Measurements from ENCODE around the gene RNF208. TPM values are rescaled to one million over a fixed set of nuclear protein-coding genes. Genes with fewer than 3 reads are reported as not detected.
A peak's percentile ranks its signal among the peaks of the same experiment; 100 is the strongest.
"Not testable (repeated sequence)": the region's sequence is repeated elsewhere in the genome, so short reads cannot be mapped to it uniquely, and the experiment has no call there.

Gene RNF208
- total and polyA plus RNA-seq, 3 donors from 2014 or later = 3.0 to 7.7 (median 4.1) TPM

DNA sequence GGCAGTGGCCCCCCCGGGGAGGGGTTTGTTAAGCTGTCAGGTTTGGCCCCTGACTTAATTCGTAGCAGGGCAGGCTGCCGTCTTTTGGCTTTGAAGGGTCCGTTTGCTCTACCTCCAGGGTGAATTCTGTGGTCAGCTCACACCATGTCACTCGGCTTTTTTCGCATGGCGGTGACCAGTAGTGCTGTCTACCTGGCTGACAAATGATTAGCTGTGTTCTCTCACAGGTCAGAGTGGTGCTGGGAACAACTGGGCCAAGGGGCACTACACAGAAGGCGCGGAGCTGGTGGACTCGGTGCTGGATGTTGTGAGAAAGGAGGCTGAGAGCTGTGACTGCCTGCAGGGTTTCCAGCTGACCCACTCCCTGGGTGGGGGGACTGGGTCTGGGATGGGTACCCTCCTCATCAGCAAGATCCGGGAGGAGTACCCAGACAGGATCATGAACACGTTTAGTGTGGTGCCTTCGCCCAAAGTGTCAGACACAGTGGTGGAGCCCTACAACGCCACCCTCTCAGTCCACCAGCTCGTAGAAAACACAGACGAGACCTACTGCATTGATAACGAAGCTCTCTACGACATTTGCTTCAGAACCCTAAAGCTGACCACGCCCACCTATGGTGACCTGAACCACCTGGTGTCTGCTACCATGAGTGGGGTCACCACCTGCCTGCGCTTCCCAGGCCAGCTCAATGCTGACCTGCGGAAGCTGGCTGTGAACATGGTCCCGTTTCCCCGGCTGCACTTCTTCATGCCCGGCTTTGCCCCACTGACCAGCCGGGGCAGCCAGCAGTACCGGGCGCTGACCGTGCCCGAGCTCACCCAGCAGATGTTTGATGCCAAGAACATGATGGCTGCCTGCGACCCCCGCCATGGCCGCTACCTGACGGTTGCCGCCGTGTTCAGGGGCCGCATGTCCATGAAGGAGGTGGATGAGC is 20.5 kb upstream of the RNF208 start:
- Histone ChIP-seq H3K27ac (peak overlapping the region; percentile 44 to 94), H3K4me3 (peak overlapping the region; percentile 88 to 90), H3K27me3 (no peaks in the 10 kb centered on the region), H3K4me1 (peaks cover 37% of the 10 kb centered on the region), H3K36me3 (ENCODE audit: low read depth, missing control alignments) (no peaks in the 10 kb centered on the region), H3K9me3 (no peaks in the 10 kb centered on the region)
- DNase-seq = no peak
- intact Hi-C loops (cut with DNase I; ENCODE audit: low total_unique reads) = no loop called here
- TF ChIP-seq, protein P1, sequence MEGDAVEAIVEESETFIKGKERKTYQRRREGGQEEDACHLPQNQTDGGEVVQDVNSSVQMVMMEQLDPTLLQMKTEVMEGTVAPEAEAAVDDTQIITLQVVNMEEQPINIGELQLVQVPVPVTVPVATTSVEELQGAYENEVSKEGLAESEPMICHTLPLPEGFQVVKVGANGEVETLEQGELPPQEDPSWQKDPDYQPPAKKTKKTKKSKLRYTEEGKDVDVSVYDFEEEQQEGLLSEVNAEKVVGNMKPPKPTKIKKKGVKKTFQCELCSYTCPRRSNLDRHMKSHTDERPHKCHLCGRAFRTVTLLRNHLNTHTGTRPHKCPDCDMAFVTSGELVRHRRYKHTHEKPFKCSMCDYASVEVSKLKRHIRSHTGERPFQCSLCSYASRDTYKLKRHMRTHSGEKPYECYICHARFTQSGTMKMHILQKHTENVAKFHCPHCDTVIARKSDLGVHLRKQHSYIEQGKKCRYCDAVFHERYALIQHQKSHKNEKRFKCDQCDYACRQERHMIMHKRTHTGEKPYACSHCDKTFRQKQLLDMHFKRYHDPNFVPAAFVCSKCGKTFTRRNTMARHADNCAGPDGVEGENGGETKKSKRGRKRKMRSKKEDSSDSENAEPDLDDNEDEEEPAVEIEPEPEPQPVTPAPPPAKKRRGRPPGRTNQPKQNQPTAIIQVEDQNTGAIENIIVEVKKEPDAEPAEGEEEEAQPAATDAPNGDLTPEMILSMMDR (IDR thresholded peaks at IDR 0.05) = no peak
- no peak for TF ChIP-seq POLR2A (IDR thresholded peaks at IDR 0.05)
- WGBS, 2 donors = 65 to 72% methylated on average over 19 to 36 of the region's 36 CpGs

- WGBS, 2 donors = 1% methylated on average over 60 of the region's 83 CpGs; no CpG with 5 or more reads in 1 of the 2 donors
- intact Hi-C loops (cut with DNase I; ENCODE audit: low total_unique reads) = no loop called here
Measured at GRCh38 chr9:137241490-137242268, 19.6 kb upstream of the RNF208 start.

GRCh38 chr9:137240841-137241489 is 18.9 kb upstream of the RNF208 start, which contains the start of gene TUBB4B:
Gene TUBB4B (plus strand): TSS chr9:137241287. CDS start chr9:137241361, 74 bp downstream.
- TF ChIP-seq POLR2A (IDR thresholded peaks at IDR 0.05) = peak; percentile 52
- TF ChIP-seq, protein P1 (IDR thresholded peaks at IDR 0.05) = peak in 1 of 3 experiments; percentile 10
- no peaks in the 10 kb centered on the region for H3K36me3 ChIP-seq (ENCODE audit: low read depth, missing control alignments)
- no peaks in the 10 kb centered on the region for H3K27me3 ChIP-seq
- DNase-seq = peak; percentile 100
- intact Hi-C loops (cut with DNase I; ENCODE audit: low total_unique reads) = no loop called here
- WGBS, 2 donors = 0% methylated on average over 24 to 60 of the region's 67 CpGs
- H3K9me3 ChIP-seq = no peaks in the 10 kb centered on the region
- H3K4me1 ChIP-seq = peaks cover 45% of the 10 kb centered on the region
- H3K4me3 ChIP-seq = peak within 1 kb of the TSS; percentile 88 to 90
- H3K27ac ChIP-seq = peak within 1 kb of the TSS; percentile 80 to 94

More at GRCh38 chr9:137241490-137242268, 19.6 kb upstream of the RNF208 start:
- H3K4me1 ChIP-seq = peaks cover 38% of the 10 kb centered on the region
- H3K27me3 ChIP-seq = no peaks in the 10 kb centered on the region
- H3K9me3 ChIP-seq = no peaks in the 10 kb centered on the region
- peak overlapping the region; percentile 44 to 94 for H3K27ac ChIP-seq
- TF ChIP-seq POLR2A (IDR thresholded peaks at IDR 0.05) = no peak
- TF ChIP-seq, protein P1 (IDR thresholded peaks at IDR 0.05) = no peak
- DNase-seq = no peak
- no peaks in the 10 kb centered on the region for H3K36me3 ChIP-seq (ENCODE audit: low read depth, missing control alignments)
- H3K4me3 ChIP-seq = peak overlapping the region; percentile 88 to 90

DNA sequence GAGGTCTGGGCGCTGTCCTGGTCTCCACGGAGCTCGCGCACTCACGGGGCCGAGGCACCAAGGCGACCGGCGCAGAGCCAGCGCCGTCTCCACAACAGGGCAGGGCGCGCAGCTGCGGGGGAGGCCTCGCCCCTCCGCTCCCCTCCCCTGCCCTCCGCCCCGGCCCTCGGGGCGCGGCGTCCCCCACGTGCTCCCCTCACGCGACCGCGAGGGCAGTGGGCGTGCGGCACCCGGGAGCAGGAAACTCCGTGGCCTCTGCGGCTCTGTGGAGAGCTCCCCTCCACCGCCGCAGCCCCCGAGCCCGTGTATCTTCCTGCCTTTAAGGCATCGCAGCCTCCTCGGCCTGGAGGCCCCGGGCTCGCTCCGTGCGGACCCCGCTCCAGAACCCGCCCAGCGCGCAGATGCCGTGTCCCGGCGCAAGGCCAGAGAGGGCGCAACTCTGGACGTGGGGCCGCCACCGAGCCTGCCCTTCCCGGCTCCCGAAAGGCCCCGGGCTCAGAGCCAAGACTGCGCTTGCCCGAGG is 18.3 kb upstream of the RNF208 start:
- no peaks in the 10 kb centered on the region for H3K27me3 ChIP-seq
- WGBS, 2 donors = 0 to 1% methylated on average over 2 to 41 of the region's 58 CpGs
- intact Hi-C loops (cut with DNase I; ENCODE audit: low total_unique reads) = no loop called here
- H3K9me3 ChIP-seq = no peaks in the 10 kb centered on the region
- H3K36me3 ChIP-seq (ENCODE audit: low read depth, missing control alignments) = no peaks in the 10 kb centered on the region
- DNase-seq = peak; percentile 80
- H3K4me1 ChIP-seq = peaks cover 45% of the 10 kb centered on the region
- H3K4me3 ChIP-seq = peak overlapping the region; percentile 70 to 82
- TF ChIP-seq POLR2A (IDR thresholded peaks at IDR 0.05) = no peak
- TF ChIP-seq, protein P1 (IDR thresholded peaks at IDR 0.05) = no peak
- H3K27ac ChIP-seq = peak overlapping the region; percentile 80 to 93

DNA sequence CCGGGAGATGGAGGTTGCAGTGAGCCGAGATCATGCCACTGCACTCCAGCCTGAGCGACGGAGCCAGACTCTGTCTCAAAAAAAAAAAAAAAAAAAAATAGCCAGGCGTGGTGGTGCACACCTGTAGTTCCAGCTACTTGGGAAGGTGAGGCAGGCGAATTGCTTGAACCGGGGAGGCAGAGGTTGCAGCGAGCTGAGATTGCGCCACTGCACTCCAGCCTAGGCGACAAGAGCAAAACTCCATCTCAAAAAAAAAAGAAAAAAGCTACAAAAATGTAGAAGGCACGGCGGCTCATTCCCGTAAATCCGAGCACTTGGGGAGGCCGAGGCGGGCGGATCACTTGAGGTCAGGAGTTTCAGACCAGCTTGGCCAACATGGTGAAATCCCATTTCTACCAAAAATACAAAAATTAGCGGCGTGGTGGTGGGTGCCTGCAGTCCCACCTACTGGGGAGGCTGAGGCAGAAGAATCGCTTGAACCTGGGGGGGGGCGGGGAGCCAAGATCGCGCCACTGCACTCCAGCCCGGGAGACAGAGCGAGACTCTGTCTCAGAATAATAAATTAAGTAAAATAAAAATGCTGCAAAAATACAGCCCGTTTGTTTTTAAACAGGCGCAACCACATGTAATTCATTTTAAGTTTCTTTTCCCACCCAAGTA is 17.6 kb upstream of the RNF208 start:
- DNase-seq; H3K27me3 ChIP-seq; intact Hi-C loops (cut with DNase I; ENCODE audit: low total_unique reads); H3K36me3 ChIP-seq (ENCODE audit: low read depth, missing control alignments); H3K9me3 ChIP-seq: not testable (repeated sequence)
- WGBS, 2 donors = 31 to 47% methylated on average over 26 to 27 of the region's 27 CpGs
- peak overlapping the region; percentile 80 to 93 for H3K27ac ChIP-seq
- peak overlapping the region; percentile 70 to 82 for H3K4me3 ChIP-seq
- H3K4me1 ChIP-seq = peaks cover 45% of the 10 kb centered on the region

Measured in testis (tissue), 3 donors.